GM18517 (cell line): ENCODE data around the gene TNKS2.
"Not testable (repeated sequence)": the region's sequence is repeated elsewhere in the genome, so short reads cannot be mapped to it uniquely, and the experiment has no call there.

Experiments used
- ATAC-seq: cut with Tn5 transposase; IDR thresholded peaks from one replicate; pipeline ENCODE4 v1.9.1; 2021; ENCODE audit warnings: mild to moderate bottlenecking, moderate library complexity; ENCODE audit not compliant: unreplicated experiment

The TNKS2 gene

GRCh38 chr10:91864744-91865143 lies 66.5 kb downstream of the TNKS2 start:
- ATAC-seq, result no peak

- no peak for ATAC-seq
These were observed 67.4 kb downstream of the TNKS2 start for GRCh38 chr10:91865562-91866081.

- no peak for ATAC-seq
These were observed 76.9 kb downstream of the TNKS2 start for GRCh38 chr10:91875156-91875555.

GRCh38 chr10:91875779-91876178 lies 77.6 kb downstream of the TNKS2 start:
- ATAC-seq, result no peak

GRCh38 chr10:91879515-91880170 lies 81.4 kb downstream of the TNKS2 start:
- ATAC-seq, result no peak

- ATAC-seq, result no peak
These were observed 82.1 kb downstream of the TNKS2 start for GRCh38 chr10:91880310-91880709.

GRCh38 chr10:91883549-91884444 lies 85.6 kb downstream of the TNKS2 start:
- ATAC-seq, result no peak

GRCh38 chr10:91884536-91884935 lies 86.3 kb downstream of the TNKS2 start:
- no peak for ATAC-seq

- ATAC-seq, result no peak
These were observed 87.3 kb downstream of the TNKS2 start for GRCh38 chr10:91885362-91886079.

GRCh38 chr10:91886954-91887271 lies 88.7 kb downstream of the TNKS2 start:
- no peak for ATAC-seq

GRCh38 chr10:91887272-91888076 lies 89.2 kb downstream of the TNKS2 start:
- no peak for ATAC-seq

- no peak for ATAC-seq
These were observed 93.1 kb downstream of the TNKS2 start for GRCh38 chr10:91891125-91892001.

- no peak for ATAC-seq
These were observed 94.8 kb downstream of the TNKS2 start for GRCh38 chr10:91893051-91893450.

- ATAC-seq, result not testable (repeated sequence)
These were observed 96.0 kb downstream of the TNKS2 start for GRCh38 chr10:91894261-91894685.

- no peak for ATAC-seq
These were observed 98.1 kb downstream of the TNKS2 start for GRCh38 chr10:91896212-91896756.

- ATAC-seq, result no peak
These were observed 99.2 kb downstream of the TNKS2 start for GRCh38 chr10:91897421-91897820.

GRCh38 chr10:91901784-91902677 lies 103.8 kb downstream of the TNKS2 start:
- ATAC-seq, result no peak

GRCh38 chr10:91907033-91907594 lies 108.9 kb downstream of the TNKS2 start:
- no peak for ATAC-seq
